HepG2 (cell line): ENCODE data around the gene TAF6L. TPM values are rescaled to one million over a fixed set of nuclear protein-coding genes. Genes with fewer than 3 reads are reported as not detected.

Experiments used
- ATAC-seq: fragments of 200-7000 bp; cut with Tn5 transposase; 3 replicates; pipeline ENCODE4 v1.9.1; 2020; ENCODE audit warnings: mild to moderate bottlenecking, moderate library complexity
- BruUV-seq: library from RNA; stranded (reverse); fragments of 400-500 nt; replicated peaks from 2 replicates; lab custom pipeline; 2021; lab: Mats Ljungman, UMichigan
- CTCF ChIA-PET: fragments of 300-600 bp; formaldehyde crosslinking; extraction: SDS; loops from one replicate; lab custom pipeline; 2021; ENCODE audit warnings: low total read pairs, inconsistent platforms, low intra/inter-chr PET ratio; lab: Yijun Ruan, JAX
- POLR2A ChIA-PET: fragments of 350-600 bp; sonication (Branson Sonifier 250); formaldehyde crosslinking; loops from one replicate; lab custom pipeline; 2020; ENCODE audit warnings: antibody characterized with exemption, inconsistent platforms; lab: Yijun Ruan, JAX
- DNase-seq: peaks from one replicate; pipeline ENCODE4 v3.0.0-alpha.2; 2015; ENCODE audit warnings: low spot score
- FAIRE-seq: peaks from 3 replicates; lab custom pipeline; 2011; peaks lifted over from hg19 to GRCh38; lab: Jason Lieb, UNC
- H2AFZ ChIP-seq: one replicate; pipeline ENCODE4 v1.6.1; 2011; ENCODE audit warnings: low read length, inconsistent platforms
- H3K27ac ChIP-seq: fragments of 300-600 bp; 3 replicates; pipeline ENCODE4 v1.8.0; 2011; ENCODE audit warnings: mixed run types, mild to moderate bottlenecking, mixed read lengths, low read length, inconsistent platforms; ENCODE audit not compliant: insufficient read depth; ENCODE audit errors: extremely low read length
- H3K27me3 ChIP-seq, 2 experiments: fragments of 200-600 bp in 1 of 2; 2 replicates in 1 of 2; 3 replicates in 1 of 2; pipeline versions ENCODE4 v1.6.0 to v1.8.0; 2011; ENCODE audit warnings: low read length in 2 of 2, mild to moderate bottlenecking in 2 of 2, moderate library complexity in 2 of 2, inconsistent platforms in 1 of 2; ENCODE audit not compliant: insufficient read depth in 2 of 2, control insufficient read depth in 1 of 2
- H3K36me3 ChIP-seq, 2 experiments: fragments of 200-600 bp in 1 of 2; replicated peaks in 1 of 2; 2 replicates in 1 of 2; 3 replicates in 1 of 2; pipeline versions ENCODE4 v1.5.1 to v1.8.0; 2011; ENCODE audit warnings: low read length in 2 of 2, inconsistent platforms in 1 of 2; ENCODE audit not compliant: insufficient read depth in 2 of 2, control insufficient read depth in 1 of 2
- H3K4me1 ChIP-seq: 2 replicates; pipeline ENCODE4 v1.5.1; 2012; ENCODE audit warnings: low read length, inconsistent platforms; ENCODE audit not compliant: insufficient read depth
- H3K4me2 ChIP-seq: 2 replicates; pipeline ENCODE4 v1.6.0; 2011; ENCODE audit warnings: low read depth, low read length, inconsistent platforms
- H3K4me3 ChIP-seq, 3 experiments: fragments of 200-600 bp in 1 of 3; sonication (generic), shearing (Covaris generic) in 1 of 3; replicated peaks in 1 of 3; 2 replicates each; pipeline ENCODE4 v1.5.1; 2011 to 2016; ENCODE audit warnings: low read length in 3 of 3, inconsistent platforms in 2 of 3, low read depth in 2 of 3, mild to moderate bottlenecking in 2 of 3, control low read depth in 1 of 3, mixed read lengths in 1 of 3; ENCODE audit not compliant: insufficient read depth in 1 of 3
- H3K79me2 ChIP-seq: one replicate; pipeline ENCODE4 v1.6.1; 2011; ENCODE audit warnings: low read length, inconsistent platforms; ENCODE audit not compliant: insufficient read depth
- H3K9ac ChIP-seq: 2 replicates; pipeline ENCODE4 v1.6.0; 2011; ENCODE audit warnings: mild to moderate bottlenecking, low read depth, low read length, inconsistent platforms; ENCODE audit not compliant: insufficient read depth
- H3K9me3 ChIP-seq: 2 replicates; pipeline ENCODE4 v1.5.1; 2012; ENCODE audit warnings: mild to moderate bottlenecking, low read length
- H4K20me1 ChIP-seq: 2 replicates; pipeline ENCODE4 v1.6.0; 2011; ENCODE audit warnings: inconsistent platforms, mild to moderate bottlenecking, low read length, moderate library complexity; ENCODE audit not compliant: insufficient read depth
- GZF1 ChIP-seq: sonication (generic); formaldehyde crosslinking; IDR thresholded peaks from 2 replicates; pipeline ENCODE4 v1.5.1; 2020; ENCODE audit warnings: mild to moderate bottlenecking, missing genetic modification reagents
- KAT8 ChIP-seq: IDR thresholded peaks from 2 replicates; pipeline ENCODE4 v1.6.1; 2016; ENCODE audit warnings: missing genetic modification reagents, missing compliant biosample characterization
- PHF8 ChIP-seq: sonication (generic); formaldehyde crosslinking; IDR thresholded peaks from 2 replicates; pipeline ENCODE4 v1.5.0; 2020; ENCODE audit warnings: missing genetic modification reagents
- POLR2AphosphoS2 ChIP-seq: IDR thresholded peaks from 2 replicates; pipeline ENCODE4 v1.6.1; 2011; ENCODE audit warnings: low read depth, low read length, improper control_type of control experiment
- PTBP1 ChIP-seq: fragments of 200-400 bp; formaldehyde crosslinking; IDR thresholded peaks from 2 replicates; pipeline ENCODE4 v1.6.1; 2018; ENCODE audit warnings: low read length, low read depth; ENCODE audit not compliant: poor library complexity, severe bottlenecking
- RARA ChIP-seq: IDR thresholded peaks from 2 replicates; pipeline ENCODE4 v1.6.1; 2016; ENCODE audit warnings: missing genetic modification reagents, missing compliant biosample characterization
- TFDP2 ChIP-seq: sonication (generic); formaldehyde crosslinking; IDR thresholded peaks from 2 replicates; pipeline ENCODE4 v1.4.0; 2020; ENCODE audit warnings: missing genetic modification reagents
- THAP11 ChIP-seq: IDR thresholded peaks from 2 replicates; pipeline ENCODE4 v1.6.1; 2016; ENCODE audit warnings: missing biosample characterization, missing genetic modification reagents
- TOPORS ChIP-seq: sonication (generic); formaldehyde crosslinking; IDR thresholded peaks from 2 replicates; pipeline ENCODE4 v1.8.0; 2023; ENCODE audit warnings: mild to moderate bottlenecking, missing genetic modification reagents
- TP53 ChIP-seq: sonication (generic); formaldehyde crosslinking; conservative IDR thresholded peaks from 2 replicates; pipeline ENCODE4 v1.4.0; 2020; ENCODE audit warnings: missing genetic modification reagents
- ZNF10 ChIP-seq: sonication (generic); formaldehyde crosslinking; IDR thresholded peaks from 2 replicates; pipeline ENCODE4 v1.4.0; 2020; ENCODE audit warnings: mild to moderate bottlenecking, low read depth, missing genetic modification reagents, borderline replicate concordance
- WGBS: methylation state at CpG from one replicate; pipeline ENCODE4 v1.1.6; 2017; ENCODE audit warnings: low lambda C conversion rate; 5-methylcytosine and 5-hydroxymethylcytosine counted together
- in situ Hi-C: cut with HindIII; loops from 2 replicates; pipeline ENCODE4 v1.10.0; 2017; ENCODE audit warnings: low pct_unique_long_range_greater_than_20kb; ENCODE audit not compliant: extremely low pct_ligation_motif_present
- intact Hi-C: fragments of 100-400 bp; cut with micrococcal nuclease; formaldehyde crosslinking; loops from one replicate; pipeline ENCODE4 v1.10.0; 2022; ENCODE audit not compliant: unreplicated experiment
- polyA plus RNA-seq, 8 experiments: library from polyadenylated mRNA; depleted of rRNA in 3 of 8; stranded (reverse) in 7 of 8; unstranded in 1 of 8; fragments of >200 nt; fragmentation: Illumina TruSeq in 4 of 8; extraction: Trizol in 4 of 8; gene quantifications; 2 replicates each; pipeline versions ENCODE4 v1.2.1 to v1.2.3, GENCODE V29; 2011 to 2016; ENCODE audit warnings: low read depth in 4 of 8, missing spikeins in 1 of 8, mixed read lengths in 1 of 8; ENCODE audit not compliant: insufficient read depth in 1 of 8
- total RNA-seq, 5 experiments: library from RNA; depleted of rRNA; stranded (reverse); fragments of >200 nt; fragmentation: Illumina TruSeq; extraction: Trizol; gene quantifications; 2 replicates each; pipeline ENCODE4 v1.2.3, GENCODE V29; 2016; ENCODE audit warnings: low read depth in 1 of 5
- TF ChIP-seq, protein P1 (sequence below): sonication (generic); formaldehyde crosslinking; IDR thresholded peaks from 2 replicates; pipeline ENCODE4 v1.5.0; 2020; ENCODE audit warnings: missing genetic modification reagents, mild to moderate bottlenecking, borderline replicate concordance
- TF ChIP-seq, protein P2 (sequence below): sonication (generic); formaldehyde crosslinking; IDR thresholded peaks from 2 replicates; pipeline ENCODE4 v1.8.0; 2022; ENCODE audit warnings: mild to moderate bottlenecking, missing genetic modification reagents, moderate library complexity
- TF ChIP-seq, protein P3 (sequence below): sonication (generic); formaldehyde crosslinking; IDR thresholded peaks from 2 replicates; pipeline ENCODE4 v1.8.1; 2022; ENCODE audit warnings: low read depth, mild to moderate bottlenecking, missing genetic modification reagents

TAF6L gene
- total and polyA plus RNA-seq, 2 of the 13 experiments (the other 11 are each of a cell fraction or from before 2014, with no cell fraction given): 12.6 to 19.4 TPM

DNA sequence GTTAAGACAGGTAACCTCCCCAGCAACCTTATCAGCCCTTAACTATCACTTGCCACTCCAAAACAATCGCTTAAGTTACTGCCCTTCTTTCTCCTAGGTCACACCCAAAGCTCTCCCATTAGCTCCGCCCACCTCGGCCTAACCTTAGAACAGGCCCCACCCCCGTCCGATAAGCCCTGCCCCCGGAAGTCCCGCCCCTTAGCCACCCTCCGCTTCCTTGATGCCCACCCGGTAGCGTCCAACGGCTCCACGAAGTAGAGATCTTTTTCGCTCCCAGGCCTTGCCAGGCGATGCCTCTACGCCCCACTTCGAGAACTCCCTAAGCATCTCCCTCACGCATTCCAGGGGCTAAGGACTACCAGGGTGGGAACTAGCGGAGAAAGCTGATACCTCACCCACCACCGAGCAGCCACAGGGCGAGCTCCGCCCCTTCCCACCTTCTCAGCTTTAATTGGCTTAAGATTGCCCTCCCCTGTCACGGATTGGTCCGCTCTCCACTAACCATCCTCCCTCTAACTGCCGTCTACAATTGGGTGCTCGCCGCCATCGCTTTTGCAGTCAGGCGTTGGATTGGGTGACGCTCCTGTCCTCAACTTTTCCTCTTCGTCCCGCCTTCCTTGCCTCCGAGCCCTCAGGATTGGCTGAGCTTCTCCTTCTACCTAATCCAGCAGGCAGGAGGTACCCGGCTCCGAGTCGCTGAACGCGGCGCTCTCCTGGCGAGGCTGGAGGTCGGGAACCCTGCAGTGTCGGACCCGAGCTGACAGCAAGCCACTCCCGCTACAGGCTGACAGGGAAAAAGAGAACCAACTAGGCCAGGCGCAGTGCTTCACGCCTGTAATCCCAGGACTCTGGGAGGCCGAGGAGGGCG is 17.2 kb upstream of the TAF6L start, which contains the start of gene ZBTB3:
ZBTB3 (minus strand) TSS at position 425 of the 868 bp plus-strand sequence. CDS start 496 bp downstream, outside the sequence.
- ATAC-seq: peak; percentile 96
- TF ChIP-seq, protein P1, sequence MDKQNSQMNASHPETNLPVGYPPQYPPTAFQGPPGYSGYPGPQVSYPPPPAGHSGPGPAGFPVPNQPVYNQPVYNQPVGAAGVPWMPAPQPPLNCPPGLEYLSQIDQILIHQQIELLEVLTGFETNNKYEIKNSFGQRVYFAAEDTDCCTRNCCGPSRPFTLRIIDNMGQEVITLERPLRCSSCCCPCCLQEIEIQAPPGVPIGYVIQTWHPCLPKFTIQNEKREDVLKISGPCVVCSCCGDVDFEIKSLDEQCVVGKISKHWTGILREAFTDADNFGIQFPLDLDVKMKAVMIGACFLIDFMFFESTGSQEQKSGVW (CRISPR knock-in tag): no peak
- TF ChIP-seq PTBP1 (no peak), PHF8 (CRISPR knock-in tag) (peak; percentile 83), RARA (CRISPR knock-in tag) (no peak), POLR2AphosphoS2 (no peak), TFDP2 (CRISPR knock-in tag) (no peak), TOPORS (CRISPR knock-in tag) (no peak), KAT8 (CRISPR knock-in tag) (peak; percentile 80), ZNF10 (CRISPR knock-in tag) (no peak), THAP11 (CRISPR knock-in tag) (peak; percentile 53; the same call in 1 of the 2 replicates), GZF1 (CRISPR knock-in tag) (no peak), TP53 (CRISPR knock-in tag) (no peak)
- TF ChIP-seq, protein P2, sequence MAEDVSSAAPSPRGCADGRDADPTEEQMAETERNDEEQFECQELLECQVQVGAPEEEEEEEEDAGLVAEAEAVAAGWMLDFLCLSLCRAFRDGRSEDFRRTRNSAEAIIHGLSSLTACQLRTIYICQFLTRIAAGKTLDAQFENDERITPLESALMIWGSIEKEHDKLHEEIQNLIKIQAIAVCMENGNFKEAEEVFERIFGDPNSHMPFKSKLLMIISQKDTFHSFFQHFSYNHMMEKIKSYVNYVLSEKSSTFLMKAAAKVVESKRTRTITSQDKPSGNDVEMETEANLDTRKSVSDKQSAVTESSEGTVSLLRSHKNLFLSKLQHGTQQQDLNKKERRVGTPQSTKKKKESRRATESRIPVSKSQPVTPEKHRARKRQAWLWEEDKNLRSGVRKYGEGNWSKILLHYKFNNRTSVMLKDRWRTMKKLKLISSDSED (CRISPR knock-in tag): no peak
- TF ChIP-seq, protein P3, sequence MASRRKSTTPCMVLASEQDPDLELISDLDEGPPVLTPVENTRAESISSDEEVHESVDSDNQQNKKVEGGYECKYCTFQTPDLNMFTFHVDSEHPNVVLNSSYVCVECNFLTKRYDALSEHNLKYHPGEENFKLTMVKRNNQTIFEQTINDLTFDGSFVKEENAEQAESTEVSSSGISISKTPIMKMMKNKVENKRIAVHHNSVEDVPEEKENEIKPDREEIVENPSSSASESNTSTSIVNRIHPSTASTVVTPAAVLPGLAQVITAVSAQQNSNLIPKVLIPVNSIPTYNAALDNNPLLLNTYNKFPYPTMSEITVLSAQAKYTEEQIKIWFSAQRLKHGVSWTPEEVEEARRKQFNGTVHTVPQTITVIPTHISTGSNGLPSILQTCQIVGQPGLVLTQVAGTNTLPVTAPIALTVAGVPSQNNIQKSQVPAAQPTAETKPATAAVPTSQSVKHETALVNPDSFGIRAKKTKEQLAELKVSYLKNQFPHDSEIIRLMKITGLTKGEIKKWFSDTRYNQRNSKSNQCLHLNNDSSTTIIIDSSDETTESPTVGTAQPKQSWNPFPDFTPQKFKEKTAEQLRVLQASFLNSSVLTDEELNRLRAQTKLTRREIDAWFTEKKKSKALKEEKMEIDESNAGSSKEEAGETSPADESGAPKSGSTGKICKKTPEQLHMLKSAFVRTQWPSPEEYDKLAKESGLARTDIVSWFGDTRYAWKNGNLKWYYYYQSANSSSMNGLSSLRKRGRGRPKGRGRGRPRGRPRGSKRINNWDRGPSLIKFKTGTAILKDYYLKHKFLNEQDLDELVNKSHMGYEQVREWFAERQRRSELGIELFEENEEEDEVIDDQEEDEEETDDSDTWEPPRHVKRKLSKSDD (CRISPR knock-in tag): no peak

More for the DNA sequence above, 17.2 kb upstream of the TAF6L start, which contains the start of gene ZBTB3:
- H3K4me1 ChIP-seq: peaks cover 35% of the 10 kb centered on the region
- peak within 1 kb of the TSS; percentile 67 for H2AFZ ChIP-seq
- POLR2A ChIA-PET: interaction anchor here (0.5 to 4.4 kb wide), 44 partner anchors 9 to 248 kb away, joined by 3 to 129 read pairs (median 6); partner anchors contain the start of genes AHNAK, B3GAT3, C11orf98 and CSKMT
- CTCF ChIA-PET: no interaction called here
- H4K20me1 ChIP-seq: no peaks in the 10 kb centered on the region
- FAIRE-seq: peak; percentile 100
- H3K27ac ChIP-seq: peak within 1 kb of the TSS; percentile 75
- in situ Hi-C loops (no loop called here), intact Hi-C loops (no loop called here)
- no TSS peak for BruUV-seq
- peak; percentile 99 for DNase-seq
- H3K9me3 ChIP-seq: no peaks in the 10 kb centered on the region
- H3K27me3 ChIP-seq: no peaks in the 10 kb centered on the region
- peak within 1 kb of the TSS; percentile 55 to 86 (median 81) for H3K4me3 ChIP-seq
- H3K9ac ChIP-seq: peak within 1 kb of the TSS; percentile 79
- WGBS: under 1% methylated on average over 40 of the region's 47 CpGs
- no peaks in the 10 kb centered on the region for H3K79me2 ChIP-seq
- peak within 1 kb of the TSS; percentile 82 for H3K4me2 ChIP-seq
- peaks cover 6 to 8% of the 10 kb centered on the region in 2 experiments; a peak in 3 of 5 replicates for H3K36me3 ChIP-seq
